Fibroblast of skin of left biceps (primary cell): Measurements from ENCODE around the gene KRTAP5-1.

Experiments
- DNase-seq, 2 experiments: peaks; one replicate each; pipeline ENCODE4 v3.0.0-alpha.2; 2013; ENCODE audit warnings: low read depth in 2 of 2

Gene KRTAP5-1

GRCh38 chr11:1560649-1561251, 24.3 kb downstream of the KRTAP5-1 start:
- no peak for DNase-seq

DNA sequence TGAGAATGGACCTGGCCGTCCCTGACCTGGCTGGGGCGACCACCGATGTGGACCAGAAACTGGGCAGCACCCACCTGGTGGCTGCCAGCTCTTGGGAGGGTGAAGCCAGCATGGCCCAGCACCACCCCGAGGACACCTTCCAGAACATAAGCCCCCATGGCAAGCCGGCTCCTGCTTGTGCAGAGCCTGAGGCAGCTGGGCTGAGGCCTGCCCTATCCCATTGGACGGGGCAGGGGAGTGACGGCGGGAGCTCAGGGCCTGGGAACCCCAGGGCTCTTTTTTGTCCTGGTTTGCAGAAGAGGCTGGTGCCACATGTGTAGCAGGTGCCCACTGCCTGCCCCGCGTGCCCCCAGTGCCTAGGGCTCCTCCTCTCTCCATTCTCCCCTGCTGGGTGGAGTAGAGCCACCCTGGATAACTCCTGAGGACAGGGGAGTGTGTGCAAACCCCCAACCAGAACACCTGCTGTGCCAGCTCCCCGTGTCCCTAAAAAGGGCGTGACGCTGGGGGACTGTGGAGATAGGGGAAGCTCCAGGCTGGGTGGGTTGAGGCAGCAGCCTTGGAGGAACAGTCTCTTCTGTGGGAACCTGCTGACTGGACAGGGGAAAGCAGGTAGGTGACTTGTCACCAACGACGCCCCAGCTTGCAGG, 25.0 kb downstream of the KRTAP5-1 start:
- DNase-seq = no peak

GRCh38 chr11:1559111-1559951, 25.8 kb downstream of the KRTAP5-1 start:
- no peak for DNase-seq

- DNase-seq = no peak
Measured at GRCh38 chr11:1558775-1559110, 26.3 kb downstream of the KRTAP5-1 start.

- DNase-seq = peak; percentile 35 to 51
Measured at GRCh38 chr11:1557904-1558774, 26.9 kb downstream of the KRTAP5-1 start.

DNA sequence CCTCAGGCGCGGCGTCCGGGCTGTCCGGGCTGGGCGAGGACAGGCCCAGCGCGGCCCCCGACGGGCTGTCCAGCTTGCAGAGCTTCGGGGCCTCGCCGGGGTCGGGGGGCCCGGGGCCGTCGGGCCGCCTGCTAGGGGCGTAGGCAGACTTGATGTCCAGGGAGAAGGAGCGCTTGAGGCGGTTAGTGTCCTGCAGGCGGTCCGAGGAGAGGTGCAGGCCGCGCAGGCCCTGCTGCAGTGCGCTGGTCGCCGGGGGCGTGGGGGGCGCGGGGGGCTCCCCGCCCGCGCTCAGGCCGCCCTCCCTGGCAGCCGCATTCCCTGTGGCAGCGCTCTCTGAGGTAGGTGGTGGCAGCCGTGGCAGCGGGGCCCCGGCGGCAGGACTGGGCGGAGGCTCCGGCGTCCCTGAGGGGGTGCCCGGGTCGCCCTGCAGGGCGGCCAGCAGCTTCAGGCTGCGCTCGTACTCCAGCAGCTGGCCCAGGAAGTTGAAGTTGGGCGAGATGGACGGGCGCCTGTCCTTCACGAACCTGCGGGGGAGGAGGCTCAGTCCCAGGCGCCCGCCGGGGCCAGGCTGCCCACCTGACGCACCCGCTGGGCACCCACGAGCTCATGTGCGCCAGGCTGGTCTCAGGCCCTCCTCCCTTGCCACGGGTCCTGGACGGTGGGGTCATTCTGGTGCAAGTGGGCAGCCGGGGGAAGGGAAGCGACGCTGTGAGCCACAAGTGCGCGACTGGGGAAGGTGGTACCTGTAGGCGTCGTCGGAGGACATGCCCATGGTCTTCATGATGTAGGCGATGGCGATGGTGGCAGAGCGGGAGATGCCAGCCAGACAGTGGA, 27.8 kb downstream of the KRTAP5-1 start:
- DNase-seq = no peak

GRCh38 chr11:1556278-1556902, 28.7 kb downstream of the KRTAP5-1 start:
- DNase-seq = no peak

DNA sequence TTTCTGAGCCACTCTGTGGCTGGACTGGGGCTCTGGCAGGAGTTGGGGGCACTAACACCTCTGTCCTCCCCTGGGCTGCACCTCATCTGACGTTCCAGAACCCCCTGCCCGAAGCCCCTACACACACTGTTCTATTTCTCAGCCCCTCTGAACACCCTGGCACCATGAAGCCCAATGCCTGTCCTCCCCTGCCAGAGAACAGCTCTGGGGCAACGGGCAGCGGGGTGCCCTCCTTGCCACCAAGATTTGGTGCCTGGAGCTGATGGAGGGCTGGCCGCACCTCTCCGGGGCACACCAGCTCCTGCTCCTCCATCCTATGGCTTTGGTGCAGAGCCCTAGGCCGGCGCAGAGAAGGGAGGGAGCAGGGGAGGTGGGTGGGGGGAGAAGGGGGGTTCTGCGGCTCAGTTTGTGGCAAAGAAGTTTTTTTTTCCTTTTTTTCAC, 29.4 kb downstream of the KRTAP5-1 start:
- DNase-seq = no peak

DNA sequence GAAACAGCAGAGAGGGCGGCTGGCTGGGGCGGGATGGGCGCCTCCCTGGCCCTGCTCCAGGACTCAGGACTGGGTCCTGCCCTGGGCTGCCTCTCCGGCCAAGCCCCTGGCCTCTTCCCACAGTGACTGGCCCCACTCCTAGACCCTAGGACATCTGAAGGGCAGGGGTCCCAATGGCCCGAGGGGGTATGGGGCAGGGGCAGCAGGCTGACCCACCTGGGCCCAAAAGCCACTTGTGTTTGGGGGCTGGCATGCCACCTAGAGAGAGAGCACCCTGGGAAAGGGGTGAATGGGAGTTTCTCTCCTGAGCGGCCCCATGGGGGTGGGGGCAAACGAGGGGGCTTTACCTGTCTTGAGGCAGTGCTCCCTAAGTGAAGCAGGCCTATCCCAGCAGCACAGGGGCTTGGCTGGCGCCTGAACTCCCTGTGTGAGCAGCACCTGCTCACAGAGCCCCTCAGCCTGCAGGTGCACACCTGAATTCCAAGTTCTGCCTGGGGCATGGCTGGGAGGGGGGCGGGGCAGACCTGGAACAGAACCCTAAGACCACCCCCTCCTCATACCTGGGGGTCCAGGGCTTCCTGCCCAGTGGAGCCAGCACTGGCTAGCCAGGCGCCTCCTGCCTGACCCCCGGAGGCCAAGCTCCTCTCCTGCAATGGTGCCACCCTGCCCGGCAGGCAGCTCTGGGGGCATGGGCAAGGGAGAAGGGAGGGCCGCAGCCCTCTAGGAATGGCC, 29.9 kb downstream of the KRTAP5-1 start:
- DNase-seq = no peak

DNA sequence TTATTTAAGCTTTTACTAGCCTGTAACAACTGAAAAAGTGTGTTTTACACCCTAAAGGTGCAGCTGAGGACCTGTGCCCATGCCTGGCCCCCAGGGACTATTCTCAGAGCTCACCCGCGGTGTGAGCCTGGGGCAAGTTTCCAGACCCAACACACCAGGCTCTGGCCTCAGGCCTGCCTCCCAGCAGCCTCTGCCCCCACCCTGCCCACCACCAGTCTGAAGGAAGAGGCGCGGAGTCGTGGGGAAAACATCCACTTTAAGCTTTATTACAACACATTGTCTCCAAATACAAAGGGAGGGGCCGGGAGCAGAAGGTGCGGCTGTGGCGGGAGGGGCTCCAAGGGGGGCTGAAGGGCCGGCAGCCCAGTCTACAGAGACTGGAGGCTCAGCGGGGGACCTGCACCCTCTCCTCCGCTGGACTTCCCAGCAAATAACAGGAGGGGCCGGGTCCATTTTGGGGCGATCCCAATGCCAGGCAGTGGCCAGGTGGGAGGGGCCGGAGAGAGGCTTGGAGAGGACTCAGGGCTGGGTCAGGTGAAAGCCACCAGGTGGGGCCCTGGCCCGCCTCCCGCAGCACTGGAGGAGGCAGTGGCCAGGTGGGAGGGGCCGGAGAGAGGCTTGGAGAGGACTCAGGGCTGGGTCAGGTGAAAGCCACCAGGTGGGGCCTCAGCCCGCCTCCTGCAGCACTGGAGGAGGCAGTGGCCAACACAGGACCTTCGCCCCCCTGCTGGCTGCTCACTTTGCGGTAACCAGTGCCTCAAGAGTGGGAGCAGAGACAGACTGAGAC, 31.1 kb downstream of the KRTAP5-1 start:
- no peak for DNase-seq

GRCh38 chr11:1549338-1550330, 35.4 kb downstream of the KRTAP5-1 start:
- DNase-seq = no peak

DNA sequence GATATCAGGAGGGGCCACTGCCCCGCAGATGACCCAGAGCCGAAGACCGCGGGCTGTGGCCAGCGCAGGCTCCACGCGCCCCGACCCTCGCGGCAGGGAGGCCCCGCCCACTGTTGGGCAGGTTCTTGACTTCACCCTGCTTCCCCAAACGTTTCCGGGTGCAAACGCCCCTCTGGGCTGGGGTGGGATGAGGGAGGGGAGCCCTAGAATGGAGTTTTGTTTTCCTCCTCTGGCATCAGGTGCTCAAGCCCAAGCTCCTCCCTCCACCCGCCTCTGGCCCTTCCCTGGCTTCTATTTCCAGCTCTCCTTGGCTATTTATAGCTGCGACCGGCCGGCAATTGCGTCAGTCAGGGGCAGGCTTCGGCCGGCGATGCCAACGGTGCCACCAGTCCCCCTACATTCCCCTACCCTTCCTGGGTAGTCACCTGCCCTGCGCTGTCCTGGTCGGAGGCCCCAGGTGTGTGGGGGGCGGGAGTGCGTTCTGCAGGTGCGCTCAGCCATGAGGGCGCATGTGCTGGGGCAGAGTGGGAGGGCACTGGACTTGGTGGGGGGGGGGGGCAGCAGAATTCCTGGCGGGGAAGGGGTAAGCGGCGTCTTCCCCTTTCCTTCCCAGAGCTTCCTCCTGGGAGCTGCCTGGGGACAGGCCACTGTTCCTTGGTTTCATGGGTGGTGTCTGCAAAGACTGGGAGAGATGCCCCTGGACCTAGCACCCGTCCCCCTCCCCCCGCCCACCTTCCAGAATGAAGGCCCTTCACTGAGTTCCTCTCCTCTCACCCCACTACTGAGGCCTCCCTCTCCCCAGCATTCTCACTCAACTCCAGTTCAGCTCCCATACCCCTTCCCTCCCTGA, 36.6 kb downstream of the KRTAP5-1 start:
- no peak for DNase-seq

DNA sequence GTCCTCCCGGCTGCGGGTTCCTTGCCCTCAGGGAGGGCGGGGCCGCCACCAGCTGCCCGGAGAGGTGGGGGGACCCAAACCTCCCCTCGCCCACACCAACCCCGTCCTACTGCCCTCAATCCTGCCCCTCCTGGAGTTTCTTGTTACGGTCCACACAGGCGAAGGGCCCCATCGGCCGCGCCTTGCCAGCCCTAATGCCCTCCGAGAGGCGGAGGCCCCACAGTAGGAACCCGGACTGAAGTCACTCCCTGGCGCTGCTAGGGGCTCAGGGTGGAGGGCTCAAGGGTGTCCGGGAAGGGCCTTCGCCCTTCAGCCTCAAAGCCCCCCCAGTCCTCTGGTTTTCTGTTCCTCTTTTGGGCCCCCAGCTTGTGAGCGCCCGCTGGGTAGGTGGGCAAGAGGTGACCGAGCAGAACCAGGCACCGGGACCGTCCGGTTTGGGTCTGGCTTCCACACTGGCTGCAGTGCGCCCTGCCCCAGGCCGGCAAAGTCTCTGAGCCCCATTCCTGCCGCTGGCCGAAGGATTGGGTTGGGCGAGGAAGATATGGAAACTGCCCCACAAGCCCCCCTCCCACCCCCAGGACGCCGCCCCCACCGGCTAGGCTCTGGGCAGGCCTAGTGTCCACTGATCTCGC, 37.5 kb downstream of the KRTAP5-1 start:
- DNase-seq = no peak

DNA sequence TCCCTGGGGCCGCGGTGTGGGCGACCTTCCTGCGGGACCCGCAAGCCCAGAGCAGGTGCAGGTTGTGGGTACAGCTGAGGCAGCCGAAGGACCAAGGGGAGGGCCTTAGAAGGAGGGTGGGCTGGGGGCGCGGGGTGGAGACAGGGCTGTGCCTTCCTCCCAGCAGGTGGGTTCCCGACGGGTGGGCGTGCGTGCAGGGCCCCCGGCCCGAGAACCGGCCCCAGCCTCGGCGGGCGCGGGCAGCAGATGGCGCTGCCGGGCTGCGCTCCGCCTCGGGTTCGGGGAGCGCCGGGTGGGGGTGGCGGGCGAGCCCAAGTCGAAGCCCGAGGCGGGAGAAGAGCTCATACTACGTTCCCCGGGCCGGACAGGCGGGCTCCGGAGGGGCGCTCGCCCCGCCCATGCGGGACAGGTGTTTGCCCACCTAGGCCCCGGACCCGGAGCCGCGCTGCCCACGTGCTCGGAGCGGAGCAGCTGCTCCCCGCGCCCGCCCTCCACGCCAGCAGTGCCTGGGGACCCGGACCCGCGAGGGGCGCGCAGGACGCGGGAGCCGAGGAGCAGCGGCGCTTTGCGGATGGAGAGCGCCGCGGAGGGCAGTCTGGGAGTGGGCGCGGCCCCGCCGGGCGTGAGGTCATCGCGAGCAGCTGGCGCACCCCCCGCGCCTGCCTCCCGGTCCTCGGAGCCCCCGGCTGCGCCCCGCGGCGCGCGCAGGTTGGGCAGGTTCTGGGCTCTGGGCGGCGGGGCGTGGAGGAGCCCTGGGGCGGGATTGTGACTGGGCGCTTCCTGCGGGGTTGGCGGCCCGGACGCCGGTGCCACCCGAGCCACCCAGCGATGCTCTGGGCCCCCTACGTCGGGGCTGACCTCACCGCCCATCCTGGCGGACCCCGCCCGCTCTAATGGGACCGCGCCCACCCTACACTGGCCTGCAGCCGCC, 38.3 kb downstream of the KRTAP5-1 start:
- no peak for DNase-seq

- no peak for DNase-seq
Measured at GRCh38 chr11:1546077-1546535, 39.0 kb downstream of the KRTAP5-1 start.
